Measurements from ENCODE around the gene HYPK.
"Not testable (repeated sequence)": the region's sequence is repeated elsewhere in the genome, so short reads cannot be mapped to it uniquely, and the experiment has no call there.

Gene HYPK

DNA sequence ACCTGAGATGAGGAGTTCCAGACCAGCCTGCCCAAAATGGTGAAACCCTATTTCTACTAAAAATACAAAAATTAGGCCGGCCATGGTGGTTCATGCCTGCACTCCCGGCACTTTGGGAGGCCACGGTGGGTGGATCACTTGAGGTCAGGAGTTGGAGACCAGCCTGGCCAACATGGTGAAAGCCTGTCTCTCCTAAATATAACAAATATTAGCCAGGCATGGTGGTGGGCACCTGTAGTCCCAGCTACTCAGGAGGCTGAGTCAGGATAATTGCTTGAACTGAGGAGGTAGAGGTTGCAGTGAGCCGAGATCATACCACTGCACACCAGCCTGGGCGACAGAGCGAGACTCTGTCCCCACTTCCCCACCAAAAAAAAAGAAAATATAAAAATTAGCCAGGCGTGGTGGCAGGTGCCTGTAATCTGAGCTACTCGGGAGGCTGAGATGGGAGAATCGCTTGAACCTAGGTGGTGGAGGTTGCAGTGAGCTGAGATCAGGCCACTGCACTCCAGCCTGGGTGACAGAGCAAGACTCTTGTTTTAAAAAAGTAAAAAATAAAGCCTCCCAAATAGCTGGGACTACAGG, 30.4 kb downstream of the HYPK start:
- not testable (repeated sequence) for DNase-seq (ENCODE audit: extremely low spot score, insufficient read length, low read depth); FAIRE-seq

GRCh38 chr15:43831519-43832052, 31.2 kb downstream of the HYPK start:
- FAIRE-seq; DNase-seq (ENCODE audit: extremely low spot score, insufficient read length, low read depth): not testable (repeated sequence)

GRCh38 chr15:43832485-43832884, 32.1 kb downstream of the HYPK start:
- FAIRE-seq; DNase-seq (ENCODE audit: extremely low spot score, insufficient read length, low read depth): not testable (repeated sequence)

- DNase-seq (ENCODE audit: extremely low spot score, insufficient read length, low read depth) (no peak), FAIRE-seq (no peak)
Observed at GRCh38 chr15:43845421-43845820, 45.0 kb downstream of the HYPK start.

- no peak for DNase-seq (ENCODE audit: extremely low spot score, insufficient read length, low read depth)
- FAIRE-seq: no peak
Observed at GRCh38 chr15:43851251-43851650, 50.9 kb downstream of the HYPK start.

DNA sequence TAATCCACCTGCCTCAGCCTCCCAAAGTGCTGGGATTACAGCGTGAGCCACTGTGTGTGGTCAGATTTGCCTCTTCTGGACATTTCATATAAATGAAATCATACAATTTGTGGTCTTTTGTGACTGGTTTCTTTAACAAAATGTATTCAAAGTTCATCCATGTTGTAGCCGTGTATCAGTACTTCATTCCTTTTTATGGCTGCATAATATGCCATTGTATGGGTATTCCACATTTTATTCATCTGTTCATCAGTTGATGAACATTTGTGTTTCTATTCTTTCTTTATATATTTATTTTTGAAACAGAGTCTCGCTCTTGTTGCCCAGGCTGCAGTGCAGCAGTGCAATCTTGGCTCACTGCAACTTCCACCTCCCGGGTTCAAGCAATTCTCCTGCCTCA, 52.2 kb downstream of the HYPK start:
- DNase-seq (ENCODE audit: extremely low spot score, insufficient read length, low read depth) (no peak), FAIRE-seq (no peak)

Measured in GM18507 (cell line).